ENCODE measurements around the gene PAK4.

The PAK4 gene

GRCh38 chr19:39150807-39151600, 25.4 kb downstream of the PAK4 start:
- no peak for DNase-seq (ENCODE audit: low spot score)
- in situ Hi-C loops (cut with MboI; ENCODE audit: low pct_unique_long_range_greater_than_20kb, low sequenced_read_pairs, unreplicated experiment), result no loop called here
- no peak for TF ChIP-seq CTCF (IDR thresholded peaks at IDR 0.05; ENCODE audit: extremely low read depth, insufficient read depth, missing control alignments)

- TF ChIP-seq CTCF (IDR thresholded peaks at IDR 0.05; ENCODE audit: extremely low read depth, insufficient read depth, missing control alignments), result no peak
- in situ Hi-C loops (cut with MboI; ENCODE audit: low pct_unique_long_range_greater_than_20kb, low sequenced_read_pairs, unreplicated experiment), result no loop called here
- DNase-seq (ENCODE audit: low spot score), result no peak
Observed at GRCh38 chr19:39152066-39152465, 26.5 kb downstream of the PAK4 start.

- no peak for DNase-seq (ENCODE audit: low spot score)
- TF ChIP-seq CTCF (IDR thresholded peaks at IDR 0.05; ENCODE audit: extremely low read depth, insufficient read depth, missing control alignments), result no peak
- in situ Hi-C loops (cut with MboI; ENCODE audit: low pct_unique_long_range_greater_than_20kb, low sequenced_read_pairs, unreplicated experiment), result no loop called here
Observed at GRCh38 chr19:39154100-39154628, 28.6 kb downstream of the PAK4 start.

GRCh38 chr19:39154629-39155100, 29.1 kb downstream of the PAK4 start:
- in situ Hi-C loops (cut with MboI; ENCODE audit: low pct_unique_long_range_greater_than_20kb, low sequenced_read_pairs, unreplicated experiment), result no loop called here
- TF ChIP-seq CTCF (IDR thresholded peaks at IDR 0.05; ENCODE audit: extremely low read depth, insufficient read depth, missing control alignments), result no peak
- no peak for DNase-seq (ENCODE audit: low spot score)

GRCh38 chr19:39155114-39155700, 29.6 kb downstream of the PAK4 start:
- no peak for DNase-seq (ENCODE audit: low spot score)
- in situ Hi-C loops (cut with MboI; ENCODE audit: low pct_unique_long_range_greater_than_20kb, low sequenced_read_pairs, unreplicated experiment), result no loop called here
- no peak for TF ChIP-seq CTCF (IDR thresholded peaks at IDR 0.05; ENCODE audit: extremely low read depth, insufficient read depth, missing control alignments)

- DNase-seq (ENCODE audit: low spot score), result no peak
- in situ Hi-C loops (cut with MboI; ENCODE audit: low pct_unique_long_range_greater_than_20kb, low sequenced_read_pairs, unreplicated experiment), result no loop called here
- no peak for TF ChIP-seq CTCF (IDR thresholded peaks at IDR 0.05; ENCODE audit: extremely low read depth, insufficient read depth, missing control alignments)
Observed at GRCh38 chr19:39155741-39156140, 30.2 kb downstream of the PAK4 start.

Measured in GM13977 (cell line).